Measurements from ENCODE around the gene TBL3. TPM values are rescaled to one million over a fixed set of nuclear protein-coding genes. Genes with fewer than 3 reads are reported as not detected.
A peak's percentile ranks its signal among the peaks of the same experiment; 100 is the strongest.

The TBL3 gene
- total RNA-seq, 1 experiment from 2014 or later = 51.3 TPM

- no peak for TF ChIP-seq EZH2 (IDR thresholded peaks at IDR 0.05; ENCODE audit: low read depth)
- Histone ChIP-seq H3K4me3 (peak overlapping the region; percentile 81; the same call in 1 of the 2 replicates), H3K4me1 (replicated peaks; ENCODE audit: insufficient read depth) (peaks cover 21% of the 10 kb centered on the region), H4K20me1 (ENCODE audit: insufficient read depth) (0 out of 2 replicates have a peak, but pooled peaks cover 3% of the 10 kb centered on the region), H3K9me2 (ENCODE audit: insufficient read depth) (no peaks in the 10 kb centered on the region), H3K36me3 (ENCODE audit: low read depth) (no peaks in the 10 kb centered on the region), H3K9me3 (ENCODE audit: insufficient read depth, low read depth) (no peaks in the 10 kb centered on the region), H3K27me3 (ENCODE audit: insufficient read depth, low read depth) (no peaks in the 10 kb centered on the region), H3K27ac (peak overlapping the region; percentile 61), H3K79me2 (ENCODE audit: low read depth) (peaks cover 18% of the 10 kb centered on the region; the same call in 1 of the 2 replicates), H3K4me2 (peak overlapping the region; percentile 86), H2AFZ (no peak overlapping the region), H3F3A (ENCODE audit: insufficient read depth, low read depth) (peaks cover 44% of the 10 kb centered on the region; the same call in 1 of the 2 replicates)
- intact Hi-C loops (cut with micrococcal nuclease; ENCODE audit: unreplicated experiment) = loop anchor here (2.0 to 5.0 kb wide), 2 partner anchors 17 to 159 kb away; partner anchors contain the start of genes NDUFB10, NUBP2 and SPSB3
- DNase-seq = no peak
- BruUV-seq (replicated peaks) = TSS peak; percentile 28
- ChIA-PET CTCF (interaction anchor here (0.6 kb wide), 1 partner anchor 8 kb away, joined by 3 read pairs; no protein-coding TSS in a partner anchor), POLR2A (ENCODE audit: unreplicated experiment) (interaction anchor here (0.7 kb wide), 1 partner anchor 27 kb away, joined by 4 read pairs; no protein-coding TSS in a partner anchor)
These were observed 30.4 kb upstream of the TBL3 start for GRCh38 chr16:1941162-1942046.

- no peaks in the 10 kb centered on the region for H3K36me3 ChIP-seq (ENCODE audit: low read depth)
- peaks cover 18% of the 10 kb centered on the region; the same call in 1 of the 2 replicates for H3K79me2 ChIP-seq (ENCODE audit: low read depth)
- peak overlapping the region; percentile 86 for H3K4me2 ChIP-seq
- no TSS peak for BruUV-seq (replicated peaks)
- DNase-seq = peak; percentile 63 to 79
- peak overlapping the region; percentile 61 for H3K27ac ChIP-seq
- no peaks in the 10 kb centered on the region for H3K9me3 ChIP-seq (ENCODE audit: insufficient read depth, low read depth)
- H4K20me1 ChIP-seq (ENCODE audit: insufficient read depth) = 0 out of 2 replicates have a peak, but pooled peaks cover 3% of the 10 kb centered on the region
- POLR2A ChIA-PET (ENCODE audit: unreplicated experiment) = interaction anchor here (0.9 kb wide), 1 partner anchor 770 kb away, joined by 13 read pairs; no protein-coding TSS in a partner anchor
- CTCF ChIA-PET = no interaction called here
- no peaks in the 10 kb centered on the region for H3K27me3 ChIP-seq (ENCODE audit: insufficient read depth, low read depth)
- peak overlapping the region; percentile 94 for H2AFZ ChIP-seq
- intact Hi-C loops (cut with micrococcal nuclease; ENCODE audit: unreplicated experiment) = loop anchor here (2.0 to 5.0 kb wide), 2 partner anchors 17 to 160 kb away; partner anchors contain the start of genes NDUFB10, NUBP2 and SPSB3
- peaks cover 21% of the 10 kb centered on the region for H3K4me1 ChIP-seq (replicated peaks; ENCODE audit: insufficient read depth)
- H3F3A ChIP-seq (ENCODE audit: insufficient read depth, low read depth) = peaks cover 39% of the 10 kb centered on the region; the same call in 1 of the 2 replicates
- H3K9me2 ChIP-seq (ENCODE audit: insufficient read depth) = no peaks in the 10 kb centered on the region
- TF ChIP-seq, protein P1, sequence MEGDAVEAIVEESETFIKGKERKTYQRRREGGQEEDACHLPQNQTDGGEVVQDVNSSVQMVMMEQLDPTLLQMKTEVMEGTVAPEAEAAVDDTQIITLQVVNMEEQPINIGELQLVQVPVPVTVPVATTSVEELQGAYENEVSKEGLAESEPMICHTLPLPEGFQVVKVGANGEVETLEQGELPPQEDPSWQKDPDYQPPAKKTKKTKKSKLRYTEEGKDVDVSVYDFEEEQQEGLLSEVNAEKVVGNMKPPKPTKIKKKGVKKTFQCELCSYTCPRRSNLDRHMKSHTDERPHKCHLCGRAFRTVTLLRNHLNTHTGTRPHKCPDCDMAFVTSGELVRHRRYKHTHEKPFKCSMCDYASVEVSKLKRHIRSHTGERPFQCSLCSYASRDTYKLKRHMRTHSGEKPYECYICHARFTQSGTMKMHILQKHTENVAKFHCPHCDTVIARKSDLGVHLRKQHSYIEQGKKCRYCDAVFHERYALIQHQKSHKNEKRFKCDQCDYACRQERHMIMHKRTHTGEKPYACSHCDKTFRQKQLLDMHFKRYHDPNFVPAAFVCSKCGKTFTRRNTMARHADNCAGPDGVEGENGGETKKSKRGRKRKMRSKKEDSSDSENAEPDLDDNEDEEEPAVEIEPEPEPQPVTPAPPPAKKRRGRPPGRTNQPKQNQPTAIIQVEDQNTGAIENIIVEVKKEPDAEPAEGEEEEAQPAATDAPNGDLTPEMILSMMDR (conservative IDR thresholded peaks at IDR 0.05) = no peak
- no peak for TF ChIP-seq EZH2 (IDR thresholded peaks at IDR 0.05; ENCODE audit: low read depth)
- H3K4me3 ChIP-seq = peak overlapping the region; percentile 81
These were observed 29.6 kb upstream of the TBL3 start for GRCh38 chr16:1942047-1942809.

DNA sequence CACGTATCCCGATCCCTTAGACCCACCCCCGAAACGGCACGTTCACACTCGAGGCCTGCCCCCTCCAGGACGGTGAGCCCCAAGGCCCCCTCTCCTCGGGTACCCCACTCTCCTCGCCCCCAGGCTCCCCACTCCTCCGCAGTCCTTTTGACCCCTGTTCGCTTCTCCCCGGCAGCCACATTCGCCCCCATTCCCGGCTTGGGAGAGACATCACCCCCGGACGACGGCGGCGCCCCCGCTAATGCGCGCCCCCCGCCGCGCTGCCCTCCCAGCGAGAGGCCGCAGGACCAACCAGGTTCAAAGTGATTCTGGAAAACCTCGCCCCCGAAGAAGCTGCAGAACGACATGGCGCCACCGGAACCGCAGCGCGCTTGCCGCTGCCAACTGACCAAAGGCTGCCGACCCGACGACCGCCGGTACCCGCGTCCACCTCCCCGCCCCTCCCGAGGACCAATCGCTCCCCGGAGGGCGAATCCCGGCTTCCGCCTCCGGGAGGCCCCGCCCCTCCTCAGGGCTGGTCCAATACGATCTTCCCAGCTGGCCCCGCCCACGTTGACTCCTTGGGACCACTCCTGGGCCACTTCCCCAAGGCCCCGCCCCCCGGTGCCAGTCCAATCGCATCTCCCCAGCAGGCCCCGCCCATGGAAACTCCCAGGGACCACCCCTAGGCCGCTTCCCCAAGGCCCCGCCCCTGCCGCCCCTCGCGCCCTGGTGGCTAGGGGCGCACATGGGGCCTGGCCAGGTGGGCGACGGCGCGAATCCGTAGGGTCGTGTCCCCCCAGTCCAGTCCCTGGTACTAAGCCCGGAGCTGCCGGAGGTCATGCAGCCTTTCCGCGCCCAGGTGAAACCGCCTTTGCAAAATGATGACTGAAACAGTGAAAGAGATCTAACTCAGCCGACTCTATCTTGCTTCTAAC is 28.8 kb upstream of the TBL3 start, which contains the start of gene MSRB1:
MSRB1 (minus strand) TSS at position 390 of the 917 bp plus-strand sequence; CDS start at position 347, 43 bp downstream.
- no peak for TF ChIP-seq EZH2 (IDR thresholded peaks at IDR 0.05; ENCODE audit: low read depth)
- TF ChIP-seq, protein P1 (conservative IDR thresholded peaks at IDR 0.05) = no peak
- POLR2A ChIA-PET (ENCODE audit: unreplicated experiment) = interaction anchor here (0.5 to 1.0 kb wide), 5 partner anchors 9 to 771 kb away, joined by 3 to 13 read pairs (median 4); partner anchors contain the start of genes RAB26, RPS2 and UQCC4

More for the DNA sequence above, 28.8 kb upstream of the TBL3 start, which contains the start of gene MSRB1:
- H3K27ac ChIP-seq = peak within 1 kb of the TSS; percentile 61
- peaks cover 37% of the 10 kb centered on the region; the same call in 1 of the 2 replicates for H3F3A ChIP-seq (ENCODE audit: insufficient read depth, low read depth)
- H3K4me1 ChIP-seq (replicated peaks; ENCODE audit: insufficient read depth) = peaks cover 18% of the 10 kb centered on the region
- peak within 1 kb of the TSS; percentile 86 for H3K4me2 ChIP-seq
- CTCF ChIA-PET = interaction anchor here (0.6 to 0.7 kb wide), 2 partner anchors 245 to 373 kb away, joined by 3 to 5 read pairs; no protein-coding TSS in a partner anchor
- peak within 1 kb of the TSS; percentile 81 for H3K4me3 ChIP-seq
- no peaks in the 10 kb centered on the region for H3K9me3 ChIP-seq (ENCODE audit: insufficient read depth, low read depth)
- H2AFZ ChIP-seq = peak within 1 kb of the TSS; percentile 94
- no peaks in the 10 kb centered on the region for H3K27me3 ChIP-seq (ENCODE audit: insufficient read depth, low read depth)
- H4K20me1 ChIP-seq (ENCODE audit: insufficient read depth) = 0 out of 2 replicates have a peak, but pooled peaks cover 3% of the 10 kb centered on the region
- DNase-seq = peak; percentile 93 to 100
- H3K9me2 ChIP-seq (ENCODE audit: insufficient read depth) = no peaks in the 10 kb centered on the region
- intact Hi-C loops (cut with micrococcal nuclease; ENCODE audit: unreplicated experiment) = loop anchor here (2.0 to 5.0 kb wide), 2 partner anchors 16 to 161 kb away; partner anchors contain the start of genes NDUFB10, NUBP2 and SPSB3
- no TSS peak for BruUV-seq (replicated peaks)
- no peaks in the 10 kb centered on the region for H3K36me3 ChIP-seq (ENCODE audit: low read depth)
- H3K79me2 ChIP-seq (ENCODE audit: low read depth) = peaks cover 18% of the 10 kb centered on the region; the same call in 1 of the 2 replicates
